ENCODE data around the gene SGMS1.

SGMS1 gene

DNA sequence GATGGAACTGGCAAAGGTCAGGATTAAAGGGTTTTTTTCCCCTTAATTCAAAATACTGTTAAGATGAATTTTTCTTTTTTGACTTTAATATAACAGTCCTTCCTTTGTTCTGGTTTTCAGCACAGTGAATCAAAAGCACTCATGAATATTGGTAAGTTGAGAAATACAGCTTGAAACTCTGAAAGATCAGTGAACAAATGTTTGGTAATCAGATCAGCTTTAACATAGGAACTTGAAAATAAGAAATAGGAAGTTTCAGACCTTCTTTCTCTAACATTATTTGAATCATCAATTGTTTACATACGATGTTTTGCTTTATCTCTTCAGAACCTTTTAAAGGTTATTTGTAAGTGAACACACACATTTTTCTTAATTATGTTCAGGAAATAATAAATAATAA, 90.5 kb downstream of the SGMS1 start:
- H3K36me3 ChIP-seq (ENCODE audit: control insufficient read depth, insufficient read depth, low read length), result no peaks in the 10 kb centered on the region
- no peaks in the 10 kb centered on the region for H3K9me3 ChIP-seq (ENCODE audit: control insufficient read depth, low read length)
- no peak overlapping the region for H3K9ac ChIP-seq (ENCODE audit: low read length)
- peaks cover 6% of the 10 kb centered on the region for H3K4me1 ChIP-seq (ENCODE audit: control insufficient read depth, insufficient read depth, low read length)
- no peak overlapping the region for H3K4me3 ChIP-seq (ENCODE audit: low read length)
- H3K27me3 ChIP-seq (ENCODE audit: control insufficient read depth, insufficient read depth, low read length), result no peaks in the 10 kb centered on the region

DNA sequence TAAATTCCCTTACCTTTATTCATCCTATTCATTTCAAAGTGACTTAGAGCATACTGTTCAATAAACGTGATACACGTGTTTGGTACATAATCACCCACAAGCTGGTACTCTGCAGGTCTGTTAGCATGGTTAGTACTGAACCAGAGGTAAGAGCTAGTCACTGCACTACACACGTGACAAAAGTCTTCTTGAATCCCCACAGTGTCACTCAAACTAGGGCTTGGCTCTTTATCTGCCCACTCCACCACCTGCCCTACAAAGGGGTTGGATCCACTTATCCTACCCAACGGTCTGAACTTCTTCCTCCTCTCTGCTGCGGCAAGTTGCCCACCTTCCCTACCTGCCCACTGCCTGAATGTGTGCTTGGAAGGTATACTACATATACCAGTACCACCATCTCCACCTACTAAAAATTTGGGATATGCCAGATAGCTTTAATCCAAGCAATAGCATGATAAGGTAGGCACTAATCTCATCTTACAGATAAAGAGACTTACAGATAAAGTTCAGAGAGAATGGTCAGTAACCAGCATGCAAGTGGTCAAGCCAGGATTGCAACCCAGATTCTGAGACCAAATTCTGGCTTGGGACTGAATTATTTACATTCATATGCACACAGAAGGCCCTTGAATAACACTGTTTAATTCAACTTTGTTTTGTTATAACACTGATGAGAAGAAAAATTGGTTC, 92.2 kb downstream of the SGMS1 start:
- no peaks in the 10 kb centered on the region for H3K36me3 ChIP-seq (ENCODE audit: control insufficient read depth, insufficient read depth, low read length)
- H3K4me3 ChIP-seq (ENCODE audit: low read length), result no peak overlapping the region
- H3K9me3 ChIP-seq (ENCODE audit: control insufficient read depth, low read length), result no peaks in the 10 kb centered on the region
- no peak overlapping the region for H3K9ac ChIP-seq (ENCODE audit: low read length)
- peaks cover 12% of the 10 kb centered on the region for H3K4me1 ChIP-seq (ENCODE audit: control insufficient read depth, insufficient read depth, low read length)
- no peaks in the 10 kb centered on the region for H3K27me3 ChIP-seq (ENCODE audit: control insufficient read depth, insufficient read depth, low read length)

DNA sequence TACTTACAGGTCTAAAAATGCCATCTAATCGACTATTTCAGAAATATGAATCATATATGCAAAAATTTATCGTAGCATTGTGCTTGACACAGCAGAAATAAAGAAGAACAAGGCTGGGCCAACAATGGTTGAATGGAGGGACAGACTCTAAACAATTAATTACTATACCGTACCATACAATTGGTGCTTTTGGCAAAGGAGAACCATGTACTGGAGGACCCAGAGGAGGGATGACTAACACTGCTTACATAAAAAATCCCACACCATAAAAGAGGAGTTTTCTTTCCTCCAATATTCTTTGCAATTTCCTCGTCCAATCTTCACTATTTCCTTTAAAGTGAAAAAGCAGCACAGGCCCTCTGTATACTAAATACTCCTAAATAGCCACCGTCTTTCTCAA, 94.1 kb downstream of the SGMS1 start:
- H3K36me3 ChIP-seq (ENCODE audit: control insufficient read depth, insufficient read depth, low read length), result no peaks in the 10 kb centered on the region
- peaks cover 12% of the 10 kb centered on the region for H3K4me1 ChIP-seq (ENCODE audit: control insufficient read depth, insufficient read depth, low read length)
- H3K9me3 ChIP-seq (ENCODE audit: control insufficient read depth, low read length), result no peaks in the 10 kb centered on the region
- no peak overlapping the region for H3K9ac ChIP-seq (ENCODE audit: low read length)
- no peaks in the 10 kb centered on the region for H3K27me3 ChIP-seq (ENCODE audit: control insufficient read depth, insufficient read depth, low read length)
- H3K4me3 ChIP-seq (ENCODE audit: low read length), result no peak overlapping the region

DNA sequence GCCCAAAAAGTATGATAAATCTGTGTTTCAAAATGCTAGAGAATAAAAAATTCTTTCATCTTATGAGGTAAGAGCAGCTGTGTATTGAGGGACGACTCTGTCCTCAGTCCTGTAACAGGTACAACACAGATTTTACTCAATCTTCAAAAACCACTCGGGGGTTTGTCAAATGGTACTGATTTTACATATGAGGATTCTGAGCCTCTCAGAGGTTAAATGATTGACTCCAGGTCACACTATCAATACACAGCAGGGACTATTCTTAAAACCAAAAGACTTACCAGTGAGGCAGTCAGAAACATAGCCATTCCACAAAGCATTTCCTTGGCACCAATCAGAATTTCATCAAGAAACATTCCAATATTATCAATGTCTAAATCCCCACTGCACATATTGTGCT, 95.5 kb downstream of the SGMS1 start:
- Histone ChIP-seq H3K27me3 (ENCODE audit: control insufficient read depth, insufficient read depth, low read length) (no peaks in the 10 kb centered on the region), H3K9ac (ENCODE audit: low read length) (no peak overlapping the region), H3K36me3 (ENCODE audit: control insufficient read depth, insufficient read depth, low read length) (no peaks in the 10 kb centered on the region), H3K4me1 (ENCODE audit: control insufficient read depth, insufficient read depth, low read length) (peaks cover 12% of the 10 kb centered on the region), H3K4me3 (ENCODE audit: low read length) (no peak overlapping the region), H3K9me3 (ENCODE audit: control insufficient read depth, low read length) (no peaks in the 10 kb centered on the region)

DNA sequence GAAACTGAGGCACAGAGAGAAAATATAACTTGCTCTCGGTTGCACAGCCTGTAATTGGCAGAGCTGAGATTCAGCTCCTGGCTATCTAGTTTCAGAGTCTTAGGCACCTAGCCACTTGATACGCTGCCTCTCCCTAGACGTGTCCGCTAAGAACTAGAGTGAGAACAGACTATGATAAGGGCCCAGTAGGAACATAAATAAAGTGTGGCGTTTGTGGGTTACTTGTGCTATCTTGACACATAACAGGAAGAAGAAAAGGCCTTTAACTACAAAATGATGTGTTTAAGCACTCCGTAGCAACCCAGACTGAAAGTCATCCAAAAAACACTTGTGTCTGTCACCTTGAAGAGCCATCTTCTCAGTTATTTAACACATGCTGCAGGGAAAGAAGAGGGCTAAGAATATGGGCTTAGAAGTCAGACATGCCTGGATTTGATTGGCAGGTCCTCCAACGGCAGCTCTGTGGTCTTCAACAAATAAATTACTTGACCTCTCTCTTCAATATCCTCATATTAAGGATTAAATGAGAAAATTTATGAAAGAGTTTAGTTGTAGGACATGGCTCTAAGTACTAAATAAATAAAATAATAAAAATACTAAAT, 96.2 kb downstream of the SGMS1 start:
- H3K9me3 ChIP-seq (ENCODE audit: control insufficient read depth, low read length), result no peaks in the 10 kb centered on the region

DNA sequence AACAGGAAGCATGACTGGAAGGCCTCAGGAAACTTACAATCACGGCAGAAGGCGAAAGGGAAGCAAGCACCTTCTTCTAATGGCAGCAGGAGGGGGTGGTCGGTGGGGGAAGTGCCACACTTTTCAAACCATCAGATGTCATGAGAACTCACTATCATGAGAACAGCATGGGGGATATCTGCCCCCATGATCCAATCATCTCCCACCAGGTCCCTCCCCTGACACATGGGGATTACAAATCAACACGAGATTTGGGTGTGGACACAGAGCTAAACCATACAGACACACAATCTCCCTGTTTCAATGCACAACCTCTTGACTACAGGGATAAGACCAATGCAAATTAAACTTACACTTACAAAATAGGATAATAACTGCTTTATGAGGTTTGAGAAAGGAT, 97.6 kb downstream of the SGMS1 start:
- Histone ChIP-seq H3K9me3 (ENCODE audit: control insufficient read depth, low read length) (no peaks in the 10 kb centered on the region), H3K36me3 (ENCODE audit: control insufficient read depth, insufficient read depth, low read length) (no peaks in the 10 kb centered on the region), H3K27me3 (ENCODE audit: control insufficient read depth, insufficient read depth, low read length) (no peaks in the 10 kb centered on the region), H3K4me1 (ENCODE audit: control insufficient read depth, insufficient read depth, low read length) (peaks cover 7% of the 10 kb centered on the region), H3K9ac (ENCODE audit: low read length) (no peak overlapping the region), H3K4me3 (ENCODE audit: low read length) (no peak overlapping the region)

More for the DNA sequence above, 96.2 kb downstream of the SGMS1 start:
- Histone ChIP-seq H3K36me3 (ENCODE audit: control insufficient read depth, insufficient read depth, low read length) (no peaks in the 10 kb centered on the region), H3K9ac (ENCODE audit: low read length) (no peak overlapping the region), H3K4me3 (ENCODE audit: low read length) (no peak overlapping the region), H3K27me3 (ENCODE audit: control insufficient read depth, insufficient read depth, low read length) (no peaks in the 10 kb centered on the region), H3K4me1 (ENCODE audit: control insufficient read depth, insufficient read depth, low read length) (peaks cover 12% of the 10 kb centered on the region)

DNA sequence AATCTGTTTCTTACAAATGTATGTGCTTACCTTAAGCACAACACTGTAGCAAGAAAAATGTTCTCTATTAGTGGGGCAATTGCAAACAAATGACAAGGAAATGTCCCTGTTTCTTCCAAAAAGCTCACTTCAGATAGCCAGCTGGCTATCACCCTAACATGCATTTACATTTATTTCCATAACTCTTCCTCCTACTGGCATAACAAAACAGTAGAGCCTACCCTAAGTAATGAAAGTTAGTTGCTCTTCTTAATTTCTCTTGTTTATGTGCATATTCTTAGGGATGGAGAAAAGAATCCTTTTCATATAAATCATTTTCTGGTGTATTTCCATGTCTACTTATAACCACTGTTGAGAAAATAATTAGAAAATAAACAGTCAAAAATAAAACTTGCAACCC, 100.4 kb downstream of the SGMS1 start:
- Histone ChIP-seq H3K4me1 (ENCODE audit: control insufficient read depth, insufficient read depth, low read length) (peaks cover 7% of the 10 kb centered on the region), H3K27me3 (ENCODE audit: control insufficient read depth, insufficient read depth, low read length) (no peaks in the 10 kb centered on the region), H3K9ac (ENCODE audit: low read length) (no peak overlapping the region), H3K9me3 (ENCODE audit: control insufficient read depth, low read length) (no peaks in the 10 kb centered on the region), H3K36me3 (ENCODE audit: control insufficient read depth, insufficient read depth, low read length) (no peaks in the 10 kb centered on the region), H3K4me3 (ENCODE audit: low read length) (no peak overlapping the region)

DNA sequence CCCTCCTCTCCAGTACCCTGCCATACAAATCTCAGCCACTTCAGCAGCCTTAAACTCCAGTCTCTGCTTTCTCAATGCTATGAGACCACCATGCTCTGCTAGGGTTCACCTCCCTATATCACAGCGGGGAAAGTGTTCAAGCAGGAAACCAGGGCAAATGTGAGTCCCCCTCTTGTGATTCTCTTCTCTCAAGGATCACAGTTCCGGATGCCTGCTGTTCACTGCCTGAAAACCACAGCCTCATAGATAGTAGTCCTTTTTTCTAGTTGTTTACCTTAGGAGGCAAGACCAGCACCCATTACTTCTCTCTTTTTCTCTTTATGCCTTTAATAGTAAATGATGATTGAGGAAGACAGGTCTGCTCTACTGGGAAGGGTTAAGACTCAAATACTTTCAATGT, 100.8 kb downstream of the SGMS1 start:
- Histone ChIP-seq H3K9me3 (ENCODE audit: control insufficient read depth, low read length) (no peaks in the 10 kb centered on the region), H3K36me3 (ENCODE audit: control insufficient read depth, insufficient read depth, low read length) (no peaks in the 10 kb centered on the region), H3K4me3 (ENCODE audit: low read length) (no peak overlapping the region), H3K4me1 (ENCODE audit: control insufficient read depth, insufficient read depth, low read length) (peaks cover 7% of the 10 kb centered on the region), H3K27me3 (ENCODE audit: control insufficient read depth, insufficient read depth, low read length) (no peaks in the 10 kb centered on the region), H3K9ac (ENCODE audit: low read length) (no peak overlapping the region)

DNA sequence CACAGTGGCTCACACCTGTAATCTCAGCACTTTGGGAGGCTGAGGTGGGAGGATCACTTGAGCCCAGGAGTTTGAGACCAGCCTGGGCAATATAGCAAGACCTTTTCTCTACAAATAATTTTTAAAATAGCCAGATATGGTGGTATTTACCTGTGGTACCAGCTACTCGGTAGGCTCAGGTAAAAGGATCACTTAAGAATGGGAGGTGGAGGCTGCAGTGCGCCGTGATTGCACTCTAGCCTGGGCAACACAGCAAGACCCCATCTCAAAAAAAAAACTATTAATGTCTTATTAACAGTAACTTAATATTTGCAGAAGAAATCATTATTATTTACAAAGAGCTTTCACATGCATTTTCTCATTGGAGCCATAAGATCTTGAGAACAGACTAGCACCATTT, 103.6 kb downstream of the SGMS1 start:
- no peaks in the 10 kb centered on the region for H3K27me3 ChIP-seq (ENCODE audit: control insufficient read depth, insufficient read depth, low read length)
- no peaks in the 10 kb centered on the region for H3K36me3 ChIP-seq (ENCODE audit: control insufficient read depth, insufficient read depth, low read length)
- no peak overlapping the region for H3K9ac ChIP-seq (ENCODE audit: low read length)
- H3K4me3 ChIP-seq (ENCODE audit: low read length), result no peak overlapping the region
- no peaks in the 10 kb centered on the region for H3K9me3 ChIP-seq (ENCODE audit: control insufficient read depth, low read length)
- H3K4me1 ChIP-seq (ENCODE audit: control insufficient read depth, insufficient read depth, low read length), result no peaks in the 10 kb centered on the region

DNA sequence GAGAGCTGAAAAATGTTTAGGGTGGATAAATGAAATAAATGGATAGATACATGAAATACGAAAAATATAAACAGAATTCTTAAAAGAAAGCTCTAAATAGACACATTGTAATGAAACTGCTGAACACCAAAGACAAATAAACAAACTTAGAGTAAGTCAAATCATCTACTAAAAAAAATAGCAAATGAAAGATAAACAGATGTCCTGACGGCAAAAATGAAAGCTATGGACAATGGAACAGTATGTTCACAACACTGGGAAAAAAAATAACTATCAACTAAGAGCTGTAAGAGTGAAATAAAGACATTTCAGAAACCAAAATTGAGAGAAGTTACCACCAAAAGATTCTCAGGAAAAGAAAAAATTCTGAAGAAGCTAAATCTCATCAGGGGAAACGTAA, 106.1 kb downstream of the SGMS1 start:
- H3K27me3 ChIP-seq (ENCODE audit: control insufficient read depth, insufficient read depth, low read length), result no peaks in the 10 kb centered on the region
- peaks cover 7% of the 10 kb centered on the region for H3K4me1 ChIP-seq (ENCODE audit: control insufficient read depth, insufficient read depth, low read length)

DNA sequence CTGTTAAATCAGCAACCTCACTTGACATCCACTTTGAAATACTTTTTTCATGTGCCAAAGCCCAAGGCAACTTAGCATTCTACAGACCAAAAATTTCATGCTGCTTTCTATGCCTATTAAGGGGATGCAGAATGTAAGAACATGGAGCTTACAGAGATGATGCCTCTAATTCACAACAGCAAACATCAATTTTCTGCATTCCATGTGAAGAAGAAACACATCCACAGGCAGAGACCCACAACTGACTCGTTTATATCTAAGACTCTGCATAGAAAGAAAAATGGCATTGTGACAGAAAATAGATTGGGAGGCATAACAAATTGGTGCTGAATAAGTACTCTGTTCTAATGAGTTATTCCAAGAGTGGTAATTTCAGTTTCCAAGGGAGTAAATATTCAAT, 107.6 kb downstream of the SGMS1 start:
- no peaks in the 10 kb centered on the region for H3K36me3 ChIP-seq (ENCODE audit: control insufficient read depth, insufficient read depth, low read length)
- peaks cover 21% of the 10 kb centered on the region for H3K4me1 ChIP-seq (ENCODE audit: control insufficient read depth, insufficient read depth, low read length)
- no peaks in the 10 kb centered on the region for H3K27me3 ChIP-seq (ENCODE audit: control insufficient read depth, insufficient read depth, low read length)
- H3K4me3 ChIP-seq (ENCODE audit: low read length), result no peak overlapping the region
- H3K9ac ChIP-seq (ENCODE audit: low read length), result no peak overlapping the region
- H3K9me3 ChIP-seq (ENCODE audit: control insufficient read depth, low read length), result no peaks in the 10 kb centered on the region

More for the DNA sequence above, 106.1 kb downstream of the SGMS1 start:
- no peaks in the 10 kb centered on the region for H3K9me3 ChIP-seq (ENCODE audit: control insufficient read depth, low read length)
- H3K36me3 ChIP-seq (ENCODE audit: control insufficient read depth, insufficient read depth, low read length), result no peaks in the 10 kb centered on the region
- no peak overlapping the region for H3K4me3 ChIP-seq (ENCODE audit: low read length)
- no peak overlapping the region for H3K9ac ChIP-seq (ENCODE audit: low read length)

DNA sequence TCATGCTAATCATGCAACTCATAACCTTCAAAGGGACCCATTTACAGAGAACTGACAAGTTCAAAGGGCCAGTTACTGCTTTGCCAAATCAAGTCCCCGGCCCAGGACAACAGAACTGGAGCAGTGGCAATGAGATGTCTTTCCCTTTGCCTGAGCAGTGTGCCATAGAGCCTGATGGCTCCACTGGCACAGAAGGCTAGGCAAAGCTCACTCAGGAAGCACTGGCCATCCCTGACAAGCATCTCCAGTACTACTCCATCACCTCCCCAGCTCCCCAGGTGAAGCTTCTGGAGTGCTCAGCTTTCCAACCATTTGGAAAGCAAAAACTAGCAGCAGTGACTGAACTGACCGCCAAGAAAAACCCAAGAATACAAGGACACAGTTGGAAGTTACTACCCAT, 108.3 kb downstream of the SGMS1 start:
- Histone ChIP-seq H3K36me3 (ENCODE audit: control insufficient read depth, insufficient read depth, low read length) (no peaks in the 10 kb centered on the region), H3K4me3 (ENCODE audit: low read length) (no peak overlapping the region), H3K27me3 (ENCODE audit: control insufficient read depth, insufficient read depth, low read length) (no peaks in the 10 kb centered on the region), H3K4me1 (ENCODE audit: control insufficient read depth, insufficient read depth, low read length) (peaks cover 26% of the 10 kb centered on the region), H3K9ac (ENCODE audit: low read length) (no peak overlapping the region), H3K9me3 (ENCODE audit: control insufficient read depth, low read length) (no peaks in the 10 kb centered on the region)

All from mucosa of stomach (tissue), 1 donor.